C4-2B (cell line): ENCODE results near the gene ST7.

Source experiments
- CTCF ChIP-seq: fragments of 450-650 bp; conservative IDR thresholded peaks from 2 replicates; pipeline ENCODE4 v1.5.1; 2017; ENCODE audit warnings: mild to moderate bottlenecking
- ZFX ChIP-seq: fragments of 450-650 bp; IDR thresholded peaks from 2 replicates; pipeline ENCODE4 v1.6.1; 2017

DNA sequence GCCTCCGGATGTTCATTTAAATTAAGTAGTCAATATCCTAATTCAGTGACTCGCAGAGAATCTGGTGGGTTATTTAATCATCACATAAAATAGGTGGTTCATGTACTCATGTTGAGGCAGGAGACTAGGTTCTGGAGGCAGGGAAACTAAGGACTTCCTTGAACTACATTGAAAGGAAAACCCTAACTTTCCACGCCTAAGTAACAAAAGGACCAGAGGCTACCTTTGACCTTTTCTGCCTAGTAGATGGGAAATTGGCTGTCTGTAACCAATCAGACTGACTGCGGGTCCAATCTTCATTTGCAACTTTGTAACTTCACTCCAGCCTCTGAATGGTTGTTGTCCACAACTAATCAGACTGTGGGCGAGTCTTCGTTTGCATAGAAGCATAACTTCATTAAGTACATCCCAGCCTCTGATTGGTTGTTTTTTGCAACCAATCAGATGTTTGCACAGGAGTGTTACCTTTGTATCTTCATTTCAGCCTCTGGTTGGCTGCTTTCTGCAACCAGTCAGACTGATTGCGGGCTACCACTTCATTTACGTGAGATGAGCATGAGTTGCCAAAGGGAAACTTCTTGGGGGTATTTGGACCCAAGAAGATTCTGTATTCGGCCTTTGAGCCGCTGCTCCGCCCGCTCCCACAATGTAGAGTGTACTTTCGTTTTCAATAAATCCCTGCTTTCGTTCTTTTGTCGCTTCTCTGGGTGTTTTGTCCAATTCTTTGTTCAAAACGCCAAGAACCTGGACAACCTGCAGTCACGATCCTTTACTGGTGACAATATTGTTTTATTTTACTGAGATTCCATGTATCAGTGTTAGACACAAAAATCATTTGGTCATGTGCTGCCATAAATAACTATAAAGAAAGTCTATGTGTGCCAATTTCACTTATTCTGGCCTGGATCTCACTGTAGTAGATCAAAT lies 1.7 kb upstream of the ST7 start:
- TF ChIP-seq CTCF, result no peak
- TF ChIP-seq ZFX, result no peak
